GM12878 (cell line): ENCODE measurements around the gene ABHD2. TPM values are rescaled to one million over a fixed set of nuclear protein-coding genes. Genes with fewer than 3 reads are reported as not detected.

Experiments used
- BMI1 ChIP-seq: fragments of 450-650 bp; IDR thresholded peaks from 2 replicates; pipeline ENCODE4 v1.6.1; 2016; ENCODE audit warnings: mild to moderate bottlenecking, moderate library complexity, borderline replicate concordance
- BRCA1 ChIP-seq: IDR thresholded peaks from 2 replicates; pipeline ENCODE4 v1.6.1; 2011; ENCODE audit warnings: low read depth, low read length, improper control_type of control experiment
- EED ChIP-seq: sonication (generic); IDR thresholded peaks from 2 replicates; pipeline ENCODE4 v1.6.1; 2016; ENCODE audit warnings: antibody characterized with exemption, low read depth
- ETV6 ChIP-seq, 2 experiments: fragments of 450-650 bp in 1 of 2; IDR thresholded peaks in 1 of 2; conservative IDR thresholded peaks in 1 of 2; 2 replicates each; pipeline ENCODE4 v1.6.1; 2014; ENCODE audit warnings: antibody characterized with exemption in 1 of 2, borderline replicate concordance in 1 of 2, low read depth in 1 of 2, mild to moderate bottlenecking in 1 of 2, moderate library complexity in 1 of 2
- HDAC6 ChIP-seq: fragments of 200-600 bp; sonication (generic); IDR thresholded peaks from one replicate; pipeline ENCODE4 v1.8.0; 2017; ENCODE audit warnings: antibody characterized with exemption; ENCODE audit not compliant: unreplicated experiment
- IKZF2 ChIP-seq, 2 experiments: fragments of 450-650 bp; IDR thresholded peaks; 2 replicates each; pipeline ENCODE4 v1.6.1; 2017; ENCODE audit warnings: mild to moderate bottlenecking in 2 of 2, moderate library complexity in 2 of 2
- KDM1A ChIP-seq: fragments of 200-600 bp; sonication (generic); IDR thresholded peaks from 2 replicates; pipeline ENCODE4 v1.6.1; 2016; ENCODE audit warnings: borderline replicate concordance
- KLF5 ChIP-seq: fragments of 450-650 bp; IDR thresholded peaks from 2 replicates; pipeline ENCODE4 v1.6.1; 2014; ENCODE audit warnings: mild to moderate bottlenecking; ENCODE audit not compliant: partially characterized antibody
- MTA2 ChIP-seq: fragments of 450-650 bp; IDR thresholded peaks from 2 replicates; pipeline ENCODE4 v1.6.1; 2016; ENCODE audit warnings: low read depth, mild to moderate bottlenecking, moderate library complexity
- NBN ChIP-seq: fragments of 450-650 bp; IDR thresholded peaks from 2 replicates; pipeline ENCODE4 v1.6.1; 2016
- NFYA ChIP-seq: IDR thresholded peaks from 2 replicates; pipeline ENCODE4 v1.6.1; 2011; ENCODE audit warnings: low read depth, mild to moderate bottlenecking, low read length, improper control_type of control experiment, borderline replicate concordance
- POLR2A ChIP-seq: IDR thresholded peaks from 2 replicates; pipeline ENCODE4 v1.6.1; 2011; ENCODE audit warnings: low read depth, mild to moderate bottlenecking, low read length
- RB1 ChIP-seq: fragments of 450-650 bp; formaldehyde crosslinking; IDR thresholded peaks from 2 replicates; pipeline ENCODE4 v1.6.1; 2017; ENCODE audit warnings: mild to moderate bottlenecking, borderline replicate concordance
- RELA ChIP-seq: fragments of 450-650 bp; IDR thresholded peaks from 2 replicates; pipeline ENCODE4 v1.8.0; 2014; ENCODE audit warnings: borderline replicate concordance; ENCODE audit not compliant: partially characterized antibody
- SMAD1 ChIP-seq: fragments of 450-650 bp; IDR thresholded peaks from 2 replicates; pipeline ENCODE4 v1.6.1; 2018; ENCODE audit warnings: mild to moderate bottlenecking, low read depth; ENCODE audit not compliant: partially characterized antibody
- SREBF2 ChIP-seq: IDR thresholded peaks from 2 replicates; pipeline ENCODE4 v1.6.1; 2012; ENCODE audit warnings: mild to moderate bottlenecking, low read length
- TARDBP ChIP-seq: IDR thresholded peaks from 2 replicates; pipeline ENCODE4 v1.6.1; 2016; ENCODE audit warnings: borderline replicate concordance
- ZBED1 ChIP-seq: IDR thresholded peaks from 2 replicates; pipeline ENCODE4 v1.6.1; 2016; ENCODE audit warnings: borderline replicate concordance
- ZNF24 ChIP-seq: fragments of 450-650 bp; IDR thresholded peaks from 2 replicates; pipeline ENCODE4 v1.6.1; 2017; ENCODE audit warnings: antibody characterized with exemption, mild to moderate bottlenecking
- ZNF274 ChIP-seq: IDR thresholded peaks from one replicate; pipeline ENCODE4 v1.8.0; 2011; ENCODE audit not compliant: insufficient read length, insufficient read depth
- polyA plus RNA-seq, 11 experiments: library from polyadenylated mRNA; depleted of rRNA in 4 of 11; unstranded in 6 of 11; stranded (reverse) in 5 of 11; fragments of >200 nt; fragmentation: Nextera tagmentation in 4 of 11; fragmentation: Illumina TruSeq in 1 of 11; extraction: Ambion mirVana in 4 of 11; extraction: Trizol in 1 of 11; gene quantifications; 1 replicate in 1 of 11; 2 replicates in 10 of 11; pipeline versions ENCODE4 v1.2.1 to v1.2.3, GENCODE V29; 2011 to 2016; ENCODE audit warnings: inconsistent platforms in 2 of 11, missing spikeins in 2 of 11, low read depth in 1 of 11
- total RNA-seq, 4 experiments: library from RNA; depleted of rRNA in 3 of 4; stranded (reverse); fragments of >200 nt in 3 of 4; fragmentation: Illumina TruSeq in 1 of 4; extraction: Trizol in 1 of 4; gene quantifications; 2 replicates each; pipeline versions ENCODE4 v1.2.1 to v1.2.3, GENCODE V29; 2013 to 2021
- TF ChIP-seq, protein P1 (sequence below): fragments of 450-650 bp; IDR thresholded peaks from 2 replicates; pipeline ENCODE4 v1.6.1; 2016; ENCODE audit warnings: mild to moderate bottlenecking
- TF ChIP-seq, protein P2 (sequence below): IDR thresholded peaks from 2 replicates; pipeline ENCODE4 v1.6.1; 2011; ENCODE audit warnings: borderline replicate concordance, low read depth, mild to moderate bottlenecking, moderate library complexity, mixed read lengths, low read length; ENCODE audit not compliant: insufficient read depth; ENCODE audit errors: extremely low read length
- TF ChIP-seq, protein P3 (sequence below): fragments of 150-350 bp; IDR thresholded peaks from 2 replicates; pipeline ENCODE4 v1.6.1; 2016; ENCODE audit warnings: low read depth, low read length
- TF ChIP-seq, protein P4 (sequence below): fragments of 450-650 bp; formaldehyde crosslinking; IDR thresholded peaks from 2 replicates; pipeline ENCODE4 v1.4.0; 2020; ENCODE audit warnings: mild to moderate bottlenecking, moderate library complexity

Gene ABHD2
- total and polyA plus RNA-seq, 10 of the 15 experiments (the other 5 are each of a cell fraction or from before 2014, with no cell fraction given): 1.2 to 33.6 (median 20.4) TPM

DNA sequence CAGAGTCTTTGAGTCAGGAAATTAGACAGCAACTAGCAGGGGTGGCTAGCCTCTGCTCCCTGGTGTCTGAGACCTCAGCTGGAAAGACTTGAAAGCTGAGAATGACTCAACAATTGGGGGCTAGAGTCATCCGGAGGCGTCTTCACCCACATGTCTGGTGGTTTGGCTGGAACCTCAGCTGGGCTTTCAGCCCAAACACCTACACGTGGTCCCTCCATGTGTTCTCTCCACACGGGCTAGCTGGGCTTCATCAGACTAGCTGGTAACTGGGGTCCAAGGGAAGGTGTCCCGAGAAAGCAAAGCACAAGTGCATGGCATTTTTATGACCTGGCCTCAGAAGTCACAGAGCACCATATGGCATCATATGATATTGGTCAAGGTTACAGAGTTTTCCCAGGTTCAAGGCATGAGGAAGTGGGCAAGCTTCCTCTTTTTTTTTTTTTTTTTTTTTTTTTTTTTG, 19.9 kb upstream of the ABHD2 start (continued):
- TF ChIP-seq SREBF2 (no peak), BRCA1 (no peak), SMAD1 (no peak), POLR2A (no peak), HDAC6 (no peak), EED (peak; percentile 75), ZBED1 (peak; percentile 81), KLF5 (no peak), NBN (no peak), KDM1A (no peak), ETV6 (conservative IDR thresholded peaks at IDR 0.05 in 1 of 2, IDR thresholded peaks at IDR 0.05 in 1 of 2; ENCODE audit: borderline replicate concordance in 1 of 2, low read depth in 1 of 2) (no peak; a peak in 1 of 4 replicates), NFYA (no peak), ZNF24 (no peak), BMI1 (no peak), IKZF2 (IDR thresholded peaks at IDR 0.05) (peak; percentile 65 to 75), TARDBP (no peak), RB1 (no peak), MTA2 (0 out of 2 replicates have a peak, but pooled peaks have one; percentile 23), ZNF274 (no peak), RELA (no peak)
- TF ChIP-seq, protein P1, sequence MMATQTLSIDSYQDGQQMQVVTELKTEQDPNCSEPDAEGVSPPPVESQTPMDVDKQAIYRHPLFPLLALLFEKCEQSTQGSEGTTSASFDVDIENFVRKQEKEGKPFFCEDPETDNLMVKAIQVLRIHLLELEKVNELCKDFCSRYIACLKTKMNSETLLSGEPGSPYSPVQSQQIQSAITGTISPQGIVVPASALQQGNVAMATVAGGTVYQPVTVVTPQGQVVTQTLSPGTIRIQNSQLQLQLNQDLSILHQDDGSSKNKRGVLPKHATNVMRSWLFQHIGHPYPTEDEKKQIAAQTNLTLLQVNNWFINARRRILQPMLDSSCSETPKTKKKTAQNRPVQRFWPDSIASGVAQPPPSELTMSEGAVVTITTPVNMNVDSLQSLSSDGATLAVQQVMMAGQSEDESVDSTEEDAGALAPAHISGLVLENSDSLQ: no peak
- TF ChIP-seq, protein P2, sequence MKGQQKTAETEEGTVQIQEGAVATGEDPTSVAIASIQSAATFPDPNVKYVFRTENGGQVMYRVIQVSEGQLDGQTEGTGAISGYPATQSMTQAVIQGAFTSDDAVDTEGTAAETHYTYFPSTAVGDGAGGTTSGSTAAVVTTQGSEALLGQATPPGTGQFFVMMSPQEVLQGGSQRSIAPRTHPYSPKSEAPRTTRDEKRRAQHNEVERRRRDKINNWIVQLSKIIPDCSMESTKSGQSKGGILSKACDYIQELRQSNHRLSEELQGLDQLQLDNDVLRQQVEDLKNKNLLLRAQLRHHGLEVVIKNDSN: peak; percentile 50
- TF ChIP-seq, protein P3, sequence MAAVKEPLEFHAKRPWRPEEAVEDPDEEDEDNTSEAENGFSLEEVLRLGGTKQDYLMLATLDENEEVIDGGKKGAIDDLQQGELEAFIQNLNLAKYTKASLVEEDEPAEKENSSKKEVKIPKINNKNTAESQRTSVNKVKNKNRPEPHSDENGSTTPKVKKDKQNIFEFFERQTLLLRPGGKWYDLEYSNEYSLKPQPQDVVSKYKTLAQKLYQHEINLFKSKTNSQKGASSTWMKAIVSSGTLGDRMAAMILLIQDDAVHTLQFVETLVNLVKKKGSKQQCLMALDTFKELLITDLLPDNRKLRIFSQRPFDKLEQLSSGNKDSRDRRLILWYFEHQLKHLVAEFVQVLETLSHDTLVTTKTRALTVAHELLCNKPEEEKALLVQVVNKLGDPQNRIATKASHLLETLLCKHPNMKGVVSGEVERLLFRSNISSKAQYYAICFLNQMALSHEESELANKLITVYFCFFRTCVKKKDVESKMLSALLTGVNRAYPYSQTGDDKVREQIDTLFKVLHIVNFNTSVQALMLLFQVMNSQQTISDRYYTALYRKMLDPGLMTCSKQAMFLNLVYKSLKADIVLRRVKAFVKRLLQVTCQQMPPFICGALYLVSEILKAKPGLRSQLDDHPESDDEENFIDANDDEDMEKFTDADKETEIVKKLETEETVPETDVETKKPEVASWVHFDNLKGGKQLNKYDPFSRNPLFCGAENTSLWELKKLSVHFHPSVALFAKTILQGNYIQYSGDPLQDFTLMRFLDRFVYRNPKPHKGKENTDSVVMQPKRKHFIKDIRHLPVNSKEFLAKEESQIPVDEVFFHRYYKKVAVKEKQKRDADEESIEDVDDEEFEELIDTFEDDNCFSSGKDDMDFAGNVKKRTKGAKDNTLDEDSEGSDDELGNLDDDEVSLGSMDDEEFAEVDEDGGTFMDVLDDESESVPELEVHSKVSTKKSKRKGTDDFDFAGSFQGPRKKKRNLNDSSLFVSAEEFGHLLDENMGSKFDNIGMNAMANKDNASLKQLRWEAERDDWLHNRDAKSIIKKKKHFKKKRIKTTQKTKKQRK: no peak
- TF ChIP-seq, protein P4, sequence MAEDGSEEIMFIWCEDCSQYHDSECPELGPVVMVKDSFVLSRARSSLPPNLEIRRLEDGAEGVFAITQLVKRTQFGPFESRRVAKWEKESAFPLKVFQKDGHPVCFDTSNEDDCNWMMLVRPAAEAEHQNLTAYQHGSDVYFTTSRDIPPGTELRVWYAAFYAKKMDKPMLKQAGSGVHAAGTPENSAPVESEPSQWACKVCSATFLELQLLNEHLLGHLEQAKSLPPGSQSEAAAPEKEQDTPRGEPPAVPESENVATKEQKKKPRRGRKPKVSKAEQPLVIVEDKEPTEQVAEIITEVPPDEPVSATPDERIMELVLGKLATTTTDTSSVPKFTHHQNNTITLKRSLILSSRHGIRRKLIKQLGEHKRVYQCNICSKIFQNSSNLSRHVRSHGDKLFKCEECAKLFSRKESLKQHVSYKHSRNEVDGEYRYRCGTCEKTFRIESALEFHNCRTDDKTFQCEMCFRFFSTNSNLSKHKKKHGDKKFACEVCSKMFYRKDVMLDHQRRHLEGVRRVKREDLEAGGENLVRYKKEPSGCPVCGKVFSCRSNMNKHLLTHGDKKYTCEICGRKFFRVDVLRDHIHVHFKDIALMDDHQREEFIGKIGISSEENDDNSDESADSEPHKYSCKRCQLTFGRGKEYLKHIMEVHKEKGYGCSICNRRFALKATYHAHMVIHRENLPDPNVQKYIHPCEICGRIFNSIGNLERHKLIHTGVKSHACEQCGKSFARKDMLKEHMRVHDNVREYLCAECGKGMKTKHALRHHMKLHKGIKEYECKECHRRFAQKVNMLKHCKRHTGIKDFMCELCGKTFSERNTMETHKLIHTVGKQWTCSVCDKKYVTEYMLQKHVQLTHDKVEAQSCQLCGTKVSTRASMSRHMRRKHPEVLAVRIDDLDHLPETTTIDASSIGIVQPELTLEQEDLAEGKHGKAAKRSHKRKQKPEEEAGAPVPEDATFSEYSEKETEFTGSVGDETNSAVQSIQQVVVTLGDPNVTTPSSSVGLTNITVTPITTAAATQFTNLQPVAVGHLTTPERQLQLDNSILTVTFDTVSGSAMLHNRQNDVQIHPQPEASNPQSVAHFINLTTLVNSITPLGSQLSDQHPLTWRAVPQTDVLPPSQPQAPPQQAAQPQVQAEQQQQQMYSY: no peak
